Measurements from ENCODE around the gene IAH1. TPM values are rescaled to one million over a fixed set of nuclear protein-coding genes. Genes with fewer than 3 reads are reported as not detected.

IAH1 gene, protein sequence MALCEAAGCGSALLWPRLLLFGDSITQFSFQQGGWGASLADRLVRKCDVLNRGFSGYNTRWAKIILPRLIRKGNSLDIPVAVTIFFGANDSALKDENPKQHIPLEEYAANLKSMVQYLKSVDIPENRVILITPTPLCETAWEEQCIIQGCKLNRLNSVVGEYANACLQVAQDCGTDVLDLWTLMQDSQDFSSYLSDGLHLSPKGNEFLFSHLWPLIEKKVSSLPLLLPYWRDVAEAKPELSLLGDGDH
- 129 and 130 TPM in 2 replicates for total RNA-seq (2014; rRNA removed; shearing (Covaris generic))

DNA sequence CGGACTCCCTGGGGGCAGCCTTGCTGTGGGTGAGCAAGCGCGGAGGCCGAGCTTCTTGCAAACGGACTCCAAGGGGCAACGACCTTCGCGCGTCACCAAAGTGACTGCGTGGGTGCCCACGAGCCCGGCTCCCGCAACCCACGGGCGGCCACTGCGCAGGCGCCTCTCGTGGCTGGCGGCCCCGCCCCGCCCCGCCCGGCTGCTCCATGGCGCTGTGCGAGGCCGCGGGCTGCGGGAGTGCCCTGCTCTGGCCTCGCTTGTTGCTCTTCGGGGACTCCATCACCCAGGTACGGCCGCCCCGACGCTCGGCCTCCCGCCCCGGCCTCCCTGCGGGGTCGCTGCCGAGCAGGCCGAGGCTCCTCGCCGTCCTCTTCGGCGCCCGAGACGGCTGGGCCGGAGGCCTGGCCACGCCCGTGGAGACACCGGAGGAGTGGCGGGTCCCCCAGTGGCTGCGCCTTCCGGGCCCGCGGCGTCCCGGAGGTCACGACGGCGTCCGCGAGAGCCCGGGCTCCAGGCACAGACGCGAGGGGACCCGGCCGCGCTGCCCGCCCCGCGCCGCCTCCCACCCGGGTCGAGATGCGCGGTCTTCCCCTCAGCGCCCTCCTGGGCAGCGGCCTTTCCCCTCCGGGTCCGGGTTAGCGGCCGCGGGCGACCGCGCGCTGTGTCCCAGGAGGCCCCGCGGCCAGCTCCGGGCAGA is at the start of gene IAH1:
TSS of gene IAH1 (plus strand) at position 191 of the 697 bp plus-strand sequence. CDS start at position 207, 16 bp downstream.
- peak; percentile 58 for DNase-seq (ENCODE audit: low read depth)

DNA sequence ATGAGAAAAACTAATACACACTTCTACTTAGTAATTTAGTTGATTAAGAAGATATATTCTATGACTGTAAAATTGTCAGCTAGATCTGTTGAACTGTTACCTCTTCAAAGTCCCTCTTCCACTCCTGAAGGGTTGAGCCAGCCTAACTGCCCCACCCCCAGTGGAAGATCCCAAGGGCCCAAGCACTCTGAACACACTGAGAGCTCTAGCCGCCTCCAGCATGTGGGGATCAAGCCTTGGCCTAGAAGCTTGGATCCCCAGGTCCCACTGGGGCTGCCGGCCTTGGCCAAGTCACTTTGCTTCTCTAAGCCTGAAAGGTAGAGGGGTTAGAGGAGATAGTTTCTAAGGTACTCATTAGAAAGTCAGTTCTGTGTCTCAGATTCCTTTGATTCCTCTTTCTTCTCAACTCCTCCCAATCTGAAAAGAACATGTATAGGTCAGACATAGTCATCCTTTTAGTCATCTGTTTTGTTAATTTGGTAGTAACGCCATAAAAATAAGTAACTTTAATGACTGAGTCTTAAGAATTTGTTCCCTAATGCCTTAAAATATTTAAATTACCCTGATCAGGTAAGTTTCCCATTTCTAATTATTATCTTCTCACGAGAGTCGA is 45.3 kb upstream of the IAH1 start:
- no peak for DNase-seq (ENCODE audit: low read depth)

DNA sequence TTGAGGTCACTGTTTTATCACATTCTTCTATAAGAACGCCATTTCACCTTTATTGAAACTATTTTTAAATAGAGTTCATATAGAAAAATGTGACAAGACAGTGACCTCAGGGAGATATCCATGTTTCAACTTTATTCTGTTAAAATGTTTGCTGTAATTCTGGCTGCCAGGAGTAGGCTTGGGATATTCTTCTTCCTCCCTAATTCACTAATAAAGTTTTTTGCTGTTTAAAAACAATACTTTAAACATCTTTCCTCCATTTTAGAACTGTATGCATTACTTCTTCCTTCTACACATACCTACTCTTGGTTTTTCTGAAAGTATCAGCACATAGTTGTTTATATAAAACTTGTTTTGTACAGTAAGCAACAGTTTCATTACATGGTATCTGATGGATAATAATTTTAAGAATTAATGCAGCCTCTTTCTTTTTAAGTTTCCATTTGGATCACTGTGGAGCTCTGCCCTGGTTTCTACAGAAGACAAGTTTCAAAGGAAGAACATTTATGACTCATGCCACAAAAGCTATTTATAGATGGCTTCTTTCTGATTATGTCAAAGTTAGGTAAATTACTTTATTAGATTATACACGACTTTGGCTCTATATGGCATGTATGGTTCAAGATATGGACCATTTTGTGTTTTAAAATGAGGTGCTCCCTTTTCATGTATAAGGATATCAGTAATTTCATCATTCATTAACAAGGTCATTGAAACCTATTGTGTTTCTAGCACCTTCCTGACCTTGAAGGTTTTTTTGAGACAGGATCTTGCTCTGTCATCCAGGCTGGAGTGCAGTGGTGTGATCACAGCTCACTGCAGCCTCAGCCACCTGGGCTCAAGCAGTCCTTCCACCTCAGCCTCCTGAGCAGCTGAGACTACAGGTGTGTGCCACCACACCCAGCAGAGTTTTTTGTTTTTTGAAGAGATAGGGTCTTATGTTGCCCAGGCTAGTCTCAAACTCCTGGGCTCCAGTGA is 43.7 kb upstream of the IAH1 start:
- DNase-seq (ENCODE audit: low read depth) = peak; percentile 34

DNA sequence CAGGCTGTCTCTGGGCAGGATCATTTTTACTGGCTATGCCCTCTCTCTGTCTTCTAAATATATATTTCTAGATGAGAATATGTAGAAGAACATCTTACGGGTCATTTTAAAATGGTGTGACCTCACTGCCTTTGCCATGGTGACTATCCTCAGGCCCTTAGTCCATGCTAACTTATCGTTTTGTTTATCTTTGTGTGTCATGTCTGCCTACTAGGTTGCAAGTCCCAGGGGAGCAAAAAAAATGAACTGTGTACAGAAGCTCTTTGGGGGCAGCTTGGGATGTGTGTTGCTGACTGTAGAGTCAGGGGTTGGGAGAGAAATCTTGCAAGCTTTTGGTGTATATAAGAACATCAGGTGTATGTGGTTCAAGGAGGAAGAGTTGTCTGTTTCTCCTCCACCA is 39.9 kb upstream of the IAH1 start:
- DNase-seq (ENCODE audit: low read depth) = no peak

DNA sequence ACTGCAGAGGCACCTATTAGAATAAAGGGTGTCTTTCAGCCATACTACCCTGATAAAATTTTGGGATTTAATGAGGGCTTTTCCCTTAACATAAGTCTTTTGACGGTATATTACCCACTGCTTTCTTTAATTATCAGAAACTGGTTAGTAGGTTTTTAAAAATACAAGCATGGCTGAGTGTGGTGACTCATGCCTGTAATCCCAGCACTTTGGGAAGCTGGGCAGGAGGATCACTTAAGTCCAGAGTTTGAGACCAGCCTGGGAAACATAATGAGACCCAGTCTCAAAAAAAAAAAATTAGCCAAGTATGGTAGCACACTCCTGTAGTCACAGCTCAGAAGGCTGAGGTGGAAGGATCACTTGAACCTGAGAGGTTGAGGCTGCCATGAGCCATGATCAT is 34.8 kb upstream of the IAH1 start:
- no peak for DNase-seq (ENCODE audit: low read depth)

DNA sequence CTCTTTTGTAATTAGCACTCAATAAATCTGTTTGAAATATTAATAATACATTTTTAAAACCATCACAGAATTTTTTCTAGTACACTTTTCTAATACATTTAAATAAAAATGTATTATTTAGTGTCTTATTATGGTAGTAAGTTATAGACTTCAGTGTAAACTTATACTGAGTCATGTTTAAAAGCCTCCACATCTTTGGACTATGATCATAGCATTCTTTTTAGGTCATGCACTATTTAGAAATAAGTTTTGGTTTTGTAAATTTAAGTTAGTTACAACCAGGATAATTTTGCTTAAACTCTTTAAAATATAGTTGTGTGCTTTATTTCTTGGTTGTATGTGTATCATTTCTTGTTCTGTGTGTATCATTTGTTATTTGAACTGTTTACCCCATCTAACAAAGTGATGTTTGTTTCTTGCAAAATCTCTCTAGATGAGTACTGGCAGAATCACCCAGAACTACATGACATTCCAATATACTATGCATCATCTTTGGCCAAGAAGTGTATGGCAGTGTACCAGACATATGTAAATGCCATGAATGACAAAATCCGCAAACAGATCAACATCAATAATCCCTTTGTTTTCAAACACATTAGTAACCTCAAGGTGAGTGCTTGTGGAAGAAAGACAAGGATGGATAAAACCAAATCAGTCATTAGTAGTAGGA is 34.2 kb upstream of the IAH1 start:
- DNase-seq (ENCODE audit: low read depth) = no peak

DNA sequence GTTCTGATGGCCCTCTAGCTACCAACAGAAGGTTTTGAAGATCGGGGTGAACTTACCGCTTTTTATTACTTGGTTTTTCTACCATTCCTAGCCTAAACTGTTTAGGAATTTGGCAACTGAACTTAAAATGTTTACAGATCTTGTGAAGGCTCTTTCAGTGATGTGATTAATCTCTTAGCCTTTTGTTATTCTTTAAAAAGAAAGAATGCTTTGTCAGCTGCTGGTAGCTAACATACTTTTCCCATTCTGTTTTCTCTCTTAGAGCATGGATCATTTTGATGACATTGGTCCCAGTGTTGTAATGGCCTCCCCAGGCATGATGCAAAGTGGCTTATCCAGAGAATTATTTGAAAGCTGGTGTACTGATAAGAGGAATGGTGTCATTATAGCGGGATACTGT is 32.8 kb upstream of the IAH1 start:
- DNase-seq (ENCODE audit: low read depth) = no peak

DNA sequence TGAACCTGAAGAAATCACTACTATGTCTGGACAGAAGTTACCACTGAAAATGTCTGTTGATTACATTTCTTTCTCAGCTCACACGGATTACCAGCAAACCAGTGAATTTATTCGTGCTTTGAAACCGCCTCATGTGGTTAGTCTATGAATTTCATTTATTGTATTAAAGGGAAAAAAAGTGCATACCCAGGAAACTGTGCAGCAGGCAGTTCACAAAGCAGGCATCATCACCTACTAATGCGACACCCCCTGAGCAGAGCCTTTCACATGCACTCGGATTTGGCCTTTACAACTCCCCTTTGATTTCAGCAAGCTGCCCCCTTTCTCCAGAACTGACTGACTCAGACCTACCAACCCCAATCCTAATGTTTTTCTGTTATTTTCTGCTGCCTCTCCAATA is 30.8 kb upstream of the IAH1 start:
- no peak for DNase-seq (ENCODE audit: low read depth)

DNA sequence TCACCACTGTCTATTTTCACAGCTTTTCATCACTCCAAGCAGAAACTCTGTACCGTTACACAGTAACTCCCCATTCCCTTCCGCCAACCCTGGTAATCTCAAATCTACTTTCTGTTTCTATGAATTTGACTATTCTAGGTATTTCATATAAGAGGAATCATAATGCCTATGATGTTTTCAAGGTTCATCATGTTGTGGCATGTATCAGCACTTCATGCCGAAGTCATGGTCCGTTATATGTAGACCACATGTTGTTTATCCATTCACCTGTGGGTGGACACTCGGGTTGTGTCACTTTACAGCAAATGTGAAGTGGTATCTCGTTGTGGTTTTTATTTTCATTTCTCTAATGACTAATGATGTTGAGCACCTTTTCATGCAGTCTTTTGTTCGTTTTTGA is 29.3 kb upstream of the IAH1 start:
- no peak for DNase-seq (ENCODE audit: low read depth)

DNA sequence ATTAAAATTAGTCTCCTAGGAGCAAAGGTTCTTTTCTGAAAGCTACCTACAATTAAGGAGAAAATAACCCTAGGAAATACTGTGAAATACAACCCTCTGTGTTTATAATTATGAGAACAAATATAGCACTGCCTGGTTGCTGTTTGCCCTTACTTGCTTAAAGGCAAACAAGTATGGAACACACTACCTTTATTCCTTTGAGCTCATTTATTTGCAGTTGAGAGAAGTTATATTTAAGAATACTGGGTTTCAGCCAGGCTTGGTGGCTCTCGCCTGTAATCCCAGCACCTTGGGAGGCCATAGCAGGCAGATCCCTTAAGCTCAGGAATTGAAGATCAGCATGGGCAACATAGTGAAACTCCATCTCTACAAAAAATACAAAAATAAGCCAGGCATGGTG is 23.1 kb upstream of the IAH1 start:
- DNase-seq (ENCODE audit: low read depth) = no peak

DNA sequence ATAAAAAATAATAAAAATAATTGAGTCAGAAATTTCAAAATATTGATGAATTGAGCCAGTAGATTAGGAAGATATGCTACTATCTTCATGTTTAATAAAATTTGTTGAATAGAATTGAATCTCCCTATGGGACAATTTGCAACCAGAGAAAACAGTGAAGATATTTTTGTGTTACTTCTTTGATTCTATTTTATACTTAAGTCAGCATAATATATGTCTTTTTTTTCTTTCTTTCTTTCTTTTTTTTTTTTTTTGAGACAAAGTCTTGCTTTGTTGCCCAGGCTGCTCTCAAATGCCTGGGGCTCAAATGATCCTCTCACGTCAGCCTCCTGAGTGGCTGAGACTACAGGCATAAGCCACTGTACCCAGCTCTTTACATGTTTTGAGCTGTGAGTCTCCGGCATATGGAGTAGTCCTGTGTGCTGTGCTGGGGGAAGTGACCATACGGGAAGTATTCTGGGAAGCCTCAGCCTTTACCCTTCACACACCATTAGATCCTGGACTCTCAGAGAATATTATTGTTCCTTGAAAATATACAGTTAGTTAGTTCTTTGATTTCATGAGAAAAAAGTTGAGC is 13.8 kb upstream of the IAH1 start:
- peak; percentile 39 for DNase-seq (ENCODE audit: low read depth)

DNA sequence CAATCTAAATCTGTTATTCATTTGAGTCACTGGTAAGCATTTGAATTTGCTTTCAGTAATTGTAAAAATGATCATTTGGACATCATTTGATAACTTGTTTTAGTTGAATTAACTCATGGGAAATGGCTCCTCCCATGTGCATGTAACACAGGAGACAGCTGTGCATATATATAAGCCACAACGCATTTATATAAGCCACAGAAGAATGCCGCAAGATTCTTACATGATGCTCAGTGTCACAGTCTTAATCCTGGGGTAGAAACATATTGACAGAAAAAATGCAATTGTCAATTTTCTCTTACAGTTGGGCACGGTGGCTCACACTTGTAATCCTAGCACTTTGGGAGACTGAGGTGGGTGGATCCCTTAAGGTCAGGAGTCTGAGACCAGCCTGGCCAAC is 13.3 kb upstream of the IAH1 start:
- no peak for DNase-seq (ENCODE audit: low read depth)

DNA sequence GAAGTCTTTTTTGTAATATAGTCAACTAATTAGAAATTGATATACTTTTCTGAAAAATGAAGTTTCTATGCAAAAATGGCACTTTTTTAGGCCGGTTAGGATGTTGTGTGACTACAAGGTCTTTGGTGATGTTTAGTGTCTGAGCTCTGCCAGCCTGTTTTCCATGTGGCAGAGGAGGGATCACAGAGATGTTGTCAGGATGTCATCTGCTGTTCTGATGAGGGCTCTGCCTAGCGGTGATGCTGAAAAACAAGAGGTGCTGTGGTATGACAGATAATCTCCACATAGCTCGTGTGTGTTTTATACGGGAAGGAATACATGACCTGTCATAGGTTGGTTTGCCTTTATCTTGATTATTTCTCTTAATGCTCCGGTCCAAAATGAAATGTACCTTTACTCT is 12.0 kb upstream of the IAH1 start:
- no peak for DNase-seq (ENCODE audit: low read depth)

DNA sequence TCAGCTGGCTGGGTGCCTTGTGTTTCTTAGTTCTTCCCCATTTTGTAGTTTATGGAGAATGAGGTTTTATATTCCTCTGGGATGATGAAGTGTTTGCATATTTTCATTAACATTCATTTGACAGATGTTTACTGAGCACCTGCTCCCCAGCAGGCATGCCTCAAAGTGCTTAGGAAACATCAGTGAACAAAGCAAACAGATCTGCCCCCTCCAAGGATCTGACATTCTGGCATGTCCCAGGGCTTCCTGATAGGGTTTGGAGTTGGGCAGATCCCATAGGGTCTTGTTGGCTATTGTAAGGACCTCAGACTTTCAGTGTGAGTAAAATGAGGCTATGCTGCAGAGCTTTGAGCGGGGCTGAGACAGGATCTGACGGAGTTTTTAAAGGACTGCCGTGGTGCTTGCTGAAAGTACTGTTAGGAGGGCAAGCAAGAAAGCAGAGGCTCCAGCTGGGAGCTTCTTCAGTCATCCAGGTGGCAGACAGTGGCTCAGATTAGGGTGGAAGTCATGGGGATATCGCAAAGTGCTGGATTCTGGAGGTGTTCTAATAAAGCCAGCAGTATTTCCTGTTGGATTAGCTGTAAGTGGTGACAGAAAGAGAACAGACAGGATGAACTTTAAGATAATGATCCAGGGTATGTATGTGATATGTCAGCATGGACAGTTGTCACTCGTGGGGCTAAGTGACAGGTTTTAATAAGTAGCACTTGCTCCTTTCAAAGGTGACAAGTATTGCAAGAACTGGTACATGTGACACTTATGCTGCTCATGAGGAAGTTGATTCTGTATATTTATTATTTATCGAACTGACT is 11.3 kb upstream of the IAH1 start:
- no peak for DNase-seq (ENCODE audit: low read depth)

DNA sequence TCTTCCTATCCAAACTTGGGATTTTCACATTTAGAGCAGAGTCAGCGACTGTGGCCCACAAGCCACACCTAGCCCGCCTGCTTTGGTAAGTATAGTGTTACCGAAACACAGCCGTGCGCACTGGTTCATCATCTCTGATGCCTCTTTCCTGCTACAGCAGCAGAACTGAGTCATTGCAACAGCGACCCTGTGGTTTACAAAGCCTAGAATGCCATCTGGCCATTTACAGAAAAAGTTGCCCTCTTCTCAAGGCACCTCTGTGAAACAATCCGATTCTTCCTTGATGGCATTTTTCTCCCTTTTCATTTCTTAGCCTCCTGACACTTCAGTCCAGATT is 10.7 kb upstream of the IAH1 start:
- peak; percentile 50 for DNase-seq (ENCODE audit: low read depth)

DNA sequence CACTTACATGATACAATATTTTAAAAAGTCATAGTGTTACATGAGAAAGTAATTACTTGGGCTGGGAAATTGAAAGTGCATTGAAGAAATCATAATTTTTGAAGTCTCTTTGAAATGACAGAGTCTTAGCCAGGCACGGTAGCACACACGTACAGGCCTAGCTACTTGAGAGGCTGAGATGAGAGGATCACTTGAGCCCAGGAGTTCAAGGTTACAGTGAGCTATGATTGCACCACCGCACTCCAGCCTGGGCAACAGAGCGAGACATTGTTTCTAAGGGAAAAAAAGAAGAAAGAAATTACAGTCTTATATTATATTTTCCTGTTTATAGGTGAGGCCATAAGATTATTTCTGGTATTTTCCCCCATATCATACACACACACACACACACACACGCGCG is 9.2 kb upstream of the IAH1 start:
- DNase-seq (ENCODE audit: low read depth) = no peak

DNA sequence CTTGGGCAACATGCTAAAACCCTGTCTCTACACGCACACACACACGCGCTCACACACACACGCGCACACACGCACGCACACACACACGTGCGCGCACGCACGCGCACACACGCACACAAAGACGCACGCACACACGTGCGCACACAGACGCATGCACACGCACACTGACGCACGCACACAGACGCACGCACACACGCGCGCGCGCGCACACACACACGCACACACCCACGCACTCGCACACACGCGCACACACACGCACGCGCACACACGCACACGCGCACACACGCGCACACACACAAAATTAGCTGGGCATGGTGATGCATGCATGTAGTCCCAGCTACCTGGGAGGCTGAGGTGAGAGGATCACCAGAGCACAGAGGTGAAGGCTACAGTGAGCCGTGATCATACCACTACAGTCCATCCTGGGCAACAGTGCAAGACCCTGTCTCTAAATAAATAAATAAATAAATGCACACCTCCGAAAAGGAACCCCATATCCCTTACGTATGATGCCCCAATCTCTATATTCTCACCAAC is 8.1 kb upstream of the IAH1 start:
- DNase-seq (ENCODE audit: low read depth) = no peak

DNA sequence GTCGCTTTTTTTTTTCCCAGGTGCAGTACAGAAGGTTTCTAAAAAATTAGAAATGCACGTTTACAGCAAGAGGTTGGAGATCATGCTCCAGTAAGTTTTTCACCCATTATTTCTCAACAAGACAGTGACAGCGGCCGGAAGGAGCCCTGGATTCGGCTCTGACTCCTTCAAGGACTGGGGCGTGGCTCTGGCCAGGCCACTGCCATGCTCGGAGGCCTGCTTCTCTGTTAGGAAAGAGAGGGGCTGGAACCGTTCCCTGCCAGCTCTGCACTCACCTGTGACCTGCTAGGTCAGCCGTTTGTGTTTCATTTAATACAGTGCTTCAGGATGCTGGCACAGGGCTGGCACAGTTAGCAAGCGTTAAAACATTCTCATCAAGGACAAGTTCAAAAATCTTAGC is 6.7 kb upstream of the IAH1 start:
- no peak for DNase-seq (ENCODE audit: low read depth)

DNA sequence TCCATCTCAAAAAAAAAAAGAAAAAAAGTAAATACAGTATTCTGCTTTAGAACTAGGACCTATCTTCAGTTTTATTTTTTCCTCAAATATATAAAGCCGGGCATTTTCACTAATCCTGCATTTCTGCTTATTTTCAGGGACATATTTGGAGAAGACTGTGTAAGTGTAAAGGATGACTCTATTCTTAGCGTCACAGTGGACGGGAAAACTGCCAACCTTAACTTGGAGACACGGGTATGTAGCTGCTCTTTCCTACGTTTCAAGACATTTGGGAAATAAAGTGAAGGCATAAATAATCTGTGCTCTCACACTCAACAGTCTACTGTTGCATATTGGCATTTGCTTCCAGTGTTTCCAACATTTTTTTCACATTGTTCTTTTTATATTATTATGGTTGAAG is 3.1 kb upstream of the IAH1 start:
- no peak for DNase-seq (ENCODE audit: low read depth)

DNA sequence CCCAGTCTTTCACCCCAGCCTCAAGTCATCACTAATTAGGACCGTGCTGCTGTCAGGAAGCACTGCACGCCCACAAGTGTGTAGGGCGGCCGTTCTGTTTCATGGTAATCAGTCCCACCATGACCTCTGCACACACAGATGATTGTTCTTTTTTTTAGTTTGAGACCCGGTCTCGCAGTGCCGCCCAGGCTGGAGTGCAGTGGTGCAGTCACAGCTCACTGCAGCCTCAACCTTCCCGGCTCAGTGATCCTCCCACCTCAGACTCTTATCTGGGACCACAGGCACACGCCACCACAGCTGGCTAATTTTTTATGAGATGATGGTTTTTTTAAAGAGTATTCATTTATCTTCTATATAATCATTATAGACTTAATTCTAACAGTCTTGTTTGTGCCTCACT is 1.8 kb upstream of the IAH1 start:
- no peak for DNase-seq (ENCODE audit: low read depth)

All from RPMI7951 (cell line).